Coronary artery (tissue), 2 donors: ENCODE data around the gene DACT2.
"Not testable (repeated sequence)": the region's sequence is repeated elsewhere in the genome, so short reads cannot be mapped to it uniquely, and the experiment has no call there.

ENCODE experiments used
- DNase-seq: peaks from one replicate; pipeline ENCODE4 v3.0.0-alpha.2; 2017; ENCODE audit warnings: low spot score
- H3K27ac ChIP-seq, 2 donors: fragments of 200-600 bp; sonication (generic); one replicate each; pipeline ENCODE4 v1.5.1; 2016 to 2019
- H3K4me3 ChIP-seq: fragments of 200-600 bp; sonication (generic); 2 replicates; pipeline ENCODE4 v1.5.1; 2016; ENCODE audit warnings: mild to moderate bottlenecking, moderate library complexity
- TF ChIP-seq, protein P1 (sequence below): fragments of 200-600 bp; sonication (generic); IDR thresholded peaks from one replicate; pipeline ENCODE4 v1.5.1; 2019; ENCODE audit warnings: antibody characterized with exemption

DACT2 gene

GRCh38 chr6:168288781-168289570 lies 30.6 kb downstream of the DACT2 start:
- no peak overlapping the region for H3K4me3 ChIP-seq
- TF ChIP-seq, protein P1, sequence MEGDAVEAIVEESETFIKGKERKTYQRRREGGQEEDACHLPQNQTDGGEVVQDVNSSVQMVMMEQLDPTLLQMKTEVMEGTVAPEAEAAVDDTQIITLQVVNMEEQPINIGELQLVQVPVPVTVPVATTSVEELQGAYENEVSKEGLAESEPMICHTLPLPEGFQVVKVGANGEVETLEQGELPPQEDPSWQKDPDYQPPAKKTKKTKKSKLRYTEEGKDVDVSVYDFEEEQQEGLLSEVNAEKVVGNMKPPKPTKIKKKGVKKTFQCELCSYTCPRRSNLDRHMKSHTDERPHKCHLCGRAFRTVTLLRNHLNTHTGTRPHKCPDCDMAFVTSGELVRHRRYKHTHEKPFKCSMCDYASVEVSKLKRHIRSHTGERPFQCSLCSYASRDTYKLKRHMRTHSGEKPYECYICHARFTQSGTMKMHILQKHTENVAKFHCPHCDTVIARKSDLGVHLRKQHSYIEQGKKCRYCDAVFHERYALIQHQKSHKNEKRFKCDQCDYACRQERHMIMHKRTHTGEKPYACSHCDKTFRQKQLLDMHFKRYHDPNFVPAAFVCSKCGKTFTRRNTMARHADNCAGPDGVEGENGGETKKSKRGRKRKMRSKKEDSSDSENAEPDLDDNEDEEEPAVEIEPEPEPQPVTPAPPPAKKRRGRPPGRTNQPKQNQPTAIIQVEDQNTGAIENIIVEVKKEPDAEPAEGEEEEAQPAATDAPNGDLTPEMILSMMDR: no peak
- no peak overlapping the region for H3K27ac ChIP-seq
- no peak for DNase-seq

DNA sequence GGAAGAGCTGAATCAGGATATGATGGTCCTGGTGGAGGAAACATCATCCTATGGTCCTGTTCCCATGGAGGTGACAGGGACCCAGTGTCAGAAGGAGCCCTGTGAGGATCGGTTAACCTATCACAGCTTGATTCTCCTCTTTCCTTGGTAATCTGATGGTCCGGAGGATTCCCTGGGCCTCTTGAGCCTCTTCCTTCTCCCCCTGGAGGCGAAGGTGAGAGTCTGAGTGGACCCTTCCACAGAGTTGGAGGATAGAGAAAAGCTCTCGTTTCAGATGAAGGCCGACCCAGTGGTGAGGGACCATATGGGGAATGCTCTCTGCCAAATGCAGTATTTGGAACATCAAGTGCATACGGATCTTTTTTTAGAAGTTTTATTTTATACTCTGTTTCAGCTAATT lies 32.1 kb downstream of the DACT2 start:
- not testable (repeated sequence) for H3K4me3 ChIP-seq, DNase-seq, H3K27ac ChIP-seq

DNA sequence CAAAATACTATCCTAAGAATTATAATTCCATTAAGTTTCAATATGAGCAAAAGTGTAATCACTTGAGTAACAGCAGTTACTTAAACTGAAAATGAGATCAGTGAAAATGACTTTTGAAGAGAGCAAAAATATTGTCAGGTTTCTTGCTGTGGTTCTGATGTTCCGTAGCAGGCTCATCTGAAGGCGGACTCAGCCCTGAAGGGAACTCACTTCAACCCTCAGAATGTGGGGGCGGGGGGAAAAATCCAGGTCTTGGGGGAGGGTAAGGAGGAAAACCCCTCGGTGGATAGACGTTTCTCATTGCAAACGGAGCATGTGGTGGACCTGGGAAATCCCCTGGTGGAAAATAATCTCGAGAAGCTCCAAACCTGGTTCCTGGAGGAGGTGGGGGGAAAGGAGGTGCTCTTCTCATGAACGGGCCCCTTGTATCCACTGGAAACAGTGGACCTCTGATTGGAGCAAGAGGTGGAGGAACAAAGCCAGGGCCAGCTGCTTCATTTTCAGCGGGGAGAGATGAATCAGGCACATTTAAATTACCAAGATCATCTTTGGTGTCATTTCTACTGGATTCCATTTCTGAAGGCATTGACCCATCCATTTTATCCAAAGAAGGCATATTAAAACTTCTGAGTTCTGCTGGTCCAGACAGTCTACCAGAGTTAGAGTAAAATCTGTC lies 32.7 kb downstream of the DACT2 start:
- not testable (repeated sequence) for DNase-seq, H3K27ac ChIP-seq, H3K4me3 ChIP-seq

GRCh38 chr6:168286116-168286515 lies 33.5 kb downstream of the DACT2 start:
- TF ChIP-seq, protein P1: no peak
- Histone ChIP-seq H3K27ac (no peak overlapping the region), H3K4me3 (no peak overlapping the region)
- DNase-seq: no peak

DNA sequence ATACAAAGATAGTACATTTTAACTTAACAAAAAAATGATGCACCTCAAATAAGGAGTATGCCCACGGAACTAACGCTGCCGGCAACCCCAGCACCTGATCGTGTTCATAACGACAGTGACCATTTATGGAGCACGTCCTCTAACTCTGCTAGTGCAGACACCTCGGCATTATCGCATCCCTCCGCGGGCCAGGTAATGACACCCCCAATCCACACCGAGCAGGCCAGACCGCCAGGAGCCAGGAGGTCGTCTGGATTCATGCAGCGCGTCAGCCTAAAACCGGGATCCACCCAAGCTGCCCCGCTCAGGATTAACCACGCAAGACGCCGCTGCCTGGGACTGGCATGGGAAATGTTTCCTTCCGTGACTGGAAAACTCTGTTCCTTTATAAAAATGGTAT lies 34.1 kb downstream of the DACT2 start:
- Histone ChIP-seq H3K27ac (no peak overlapping the region), H3K4me3 (no peak overlapping the region)
- TF ChIP-seq, protein P1: no peak
- DNase-seq: no peak

GRCh38 chr6:168284187-168284586 lies 35.4 kb downstream of the DACT2 start:
- no peak overlapping the region for H3K4me3 ChIP-seq
- TF ChIP-seq, protein P1: no peak
- H3K27ac ChIP-seq: no peak overlapping the region
- DNase-seq: no peak

GRCh38 chr6:168283686-168284025 lies 35.9 kb downstream of the DACT2 start:
- no peak for DNase-seq
- no peak overlapping the region for H3K4me3 ChIP-seq
- TF ChIP-seq, protein P1: no peak
- no peak overlapping the region for H3K27ac ChIP-seq

- H3K4me3 ChIP-seq: no peak overlapping the region
- TF ChIP-seq, protein P1: no peak
Observed at GRCh38 chr6:168282985-168283685, 36.4 kb downstream of the DACT2 start.

More at GRCh38 chr6:168282985-168283685, 36.4 kb downstream of the DACT2 start:
- DNase-seq: no peak
- H3K27ac ChIP-seq: no peak overlapping the region
